Type B pancreatic cell (in vitro differentiated cells): ENCODE data around the gene TFPT. TPM values are rescaled to one million over a fixed set of nuclear protein-coding genes. Genes with fewer than 3 reads are reported as not detected.

Experiments
- DNase-seq: peaks from one replicate; pipeline ENCODE4 v3.0.0; 2021; ENCODE audit warnings: mixed read lengths; ENCODE audit not compliant: unreplicated experiment; ENCODE audit errors: extremely low spot score
- H3K27ac Mint-ChIP-seq: 2 replicates; pipeline ENCODE4 v1.8.0; 2021; ENCODE audit warnings: mild to moderate bottlenecking, mixed read lengths
- H3K27me3 Mint-ChIP-seq: 2 replicates; pipeline ENCODE4 v1.8.0; 2021; ENCODE audit warnings: mixed read lengths
- H3K36me3 Mint-ChIP-seq: 2 replicates; pipeline ENCODE4 v1.8.0; 2021; ENCODE audit warnings: mixed read lengths
- H3K4me1 Mint-ChIP-seq: one replicate; pipeline ENCODE4 v1.8.0; 2021; ENCODE audit warnings: mixed read lengths; ENCODE audit not compliant: unreplicated experiment
- H3K4me3 Mint-ChIP-seq: 2 replicates; pipeline ENCODE4 v1.8.0; 2021; ENCODE audit warnings: mild to moderate bottlenecking, mixed read lengths
- H3K9me3 Mint-ChIP-seq: 2 replicates; pipeline ENCODE4 v1.8.0; 2021; ENCODE audit warnings: mixed read lengths
- CTCF ChIP-seq: fragments of 200-600 bp; sonication (generic); conservative IDR thresholded peaks from 2 replicates; pipeline ENCODE4 v1.5.0; 2021; ENCODE audit warnings: antibody characterized with exemption, mild to moderate bottlenecking
- total RNA-seq: library from RNA; stranded (reverse); gene quantifications from 2 replicates; pipeline ENCODE4 v1.2.1, GENCODE V29; 2021; ENCODE audit warnings: low replicate concordance

The TFPT gene
- total RNA-seq, 1 donor from 2014 or later: 17.0 TPM

GRCh38 chr19:54074851-54075250, 40.6 kb downstream of the TFPT start:
- Mint-ChIP-seq H3K4me3 (no peak overlapping the region), H3K27me3 (peaks cover 5% of the 10 kb centered on the region), H3K9me3 (no peaks in the 10 kb centered on the region), H3K36me3 (no peaks in the 10 kb centered on the region), H3K27ac (no peak overlapping the region), H3K4me1 (no peaks in the 10 kb centered on the region)
- TF ChIP-seq CTCF: no peak
- DNase-seq: no peak

DNA sequence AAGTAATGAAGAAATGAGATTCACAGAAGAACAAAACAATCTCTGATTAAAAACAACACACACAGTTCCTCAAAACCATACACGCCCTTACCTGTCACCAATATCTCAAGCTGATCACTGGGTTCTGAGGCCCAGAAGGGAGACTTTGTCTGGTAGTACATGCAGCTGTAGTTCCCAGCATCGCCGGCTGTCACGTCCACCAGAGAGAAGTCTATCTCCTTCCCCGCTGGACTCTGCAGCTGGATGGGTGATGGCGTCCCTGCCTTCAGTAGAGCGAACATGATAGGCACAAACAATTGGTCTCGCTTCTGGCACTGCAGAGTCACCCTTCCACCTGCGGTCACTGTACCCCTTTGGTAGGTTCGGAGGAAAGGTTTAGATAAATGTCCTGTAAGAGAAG, 41.6 kb downstream of the TFPT start:
- no peak for DNase-seq
- no peaks in the 10 kb centered on the region for H3K4me1 Mint-ChIP-seq
- H3K9me3 Mint-ChIP-seq: no peaks in the 10 kb centered on the region
- H3K4me3 Mint-ChIP-seq: no peak overlapping the region
- H3K27ac Mint-ChIP-seq: no peak overlapping the region
- H3K36me3 Mint-ChIP-seq: no peaks in the 10 kb centered on the region
- no peak for TF ChIP-seq CTCF
- peaks cover 5% of the 10 kb centered on the region for H3K27me3 Mint-ChIP-seq

GRCh38 chr19:54069470-54069869, 46.0 kb downstream of the TFPT start:
- Mint-ChIP-seq H3K9me3 (no peaks in the 10 kb centered on the region), H3K4me3 (no peak overlapping the region), H3K4me1 (no peaks in the 10 kb centered on the region), H3K36me3 (no peaks in the 10 kb centered on the region), H3K27ac (no peak overlapping the region), H3K27me3 (no peaks in the 10 kb centered on the region)
- no peak for TF ChIP-seq CTCF
- DNase-seq: no peak

GRCh38 chr19:54063350-54064116, 51.9 kb downstream of the TFPT start, which contains the start of gene VSTM1:
VSTM1 (minus strand) TSS chr19:54063897; CDS start chr19:54063777, 120 bp downstream.
- H3K36me3 Mint-ChIP-seq: no peaks in the 10 kb centered on the region
- H3K4me1 Mint-ChIP-seq: no peaks in the 10 kb centered on the region
- no peak for DNase-seq
- H3K9me3 Mint-ChIP-seq: no peaks in the 10 kb centered on the region
- TF ChIP-seq CTCF: no peak
- H3K4me3 Mint-ChIP-seq: no peak within 1 kb of the TSS
- H3K27me3 Mint-ChIP-seq: peaks cover 3% of the 10 kb centered on the region
- no peak within 1 kb of the TSS for H3K27ac Mint-ChIP-seq

DNA sequence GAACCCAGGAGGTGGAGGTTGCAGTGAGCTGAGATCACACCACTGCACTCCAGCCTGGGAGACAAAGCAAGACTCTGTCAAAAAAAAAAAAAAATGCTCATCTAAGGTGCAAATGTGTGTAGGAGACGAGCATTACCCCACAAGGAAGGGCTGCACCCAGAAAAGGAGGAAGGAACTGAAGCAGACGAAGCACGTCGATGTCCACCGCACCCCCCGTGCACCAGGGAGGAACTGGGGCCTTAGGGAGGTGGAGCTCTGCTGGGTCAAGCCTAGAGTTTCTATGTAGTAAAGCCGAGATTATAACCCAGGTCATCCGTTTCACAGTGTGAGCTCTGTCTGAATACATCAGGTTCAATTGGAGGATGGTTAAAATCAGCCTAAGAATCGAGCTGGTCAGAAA, 52.8 kb downstream of the TFPT start:
- H3K27me3 Mint-ChIP-seq: peaks cover 3% of the 10 kb centered on the region
- no peaks in the 10 kb centered on the region for H3K36me3 Mint-ChIP-seq
- no peak for TF ChIP-seq CTCF
- H3K27ac Mint-ChIP-seq: no peak overlapping the region
- H3K9me3 Mint-ChIP-seq: no peaks in the 10 kb centered on the region
- no peak overlapping the region for H3K4me3 Mint-ChIP-seq
- no peaks in the 10 kb centered on the region for H3K4me1 Mint-ChIP-seq
- no peak for DNase-seq

Other genes starting within 250 kb of the TFPT start
- gene MYADM, start 247.8 kb downstream of the TFPT start, total RNA-seq: 69.5 and 73.5 TPM in 2 replicates
- gene PRKCG, start 233.5 kb downstream of the TFPT start, total RNA-seq: 2.4 and 3.1 TPM in 2 replicates
- 0.67 and 6.0 TPM in 2 replicates for gene CACNG7, start 206.4 kb downstream of the TFPT start, total RNA-seq
- gene CACNG8, start 152.7 kb downstream of the TFPT start, total RNA-seq: 0.05 and 0.97 TPM in 2 replicates
- gene CACNG6, start 124.0 kb downstream of the TFPT start, total RNA-seq: 0.27 and 0.98 TPM in 2 replicates
- not detected in 2 replicates for gene VSTM1, start 51.8 kb downstream of the TFPT start, total RNA-seq
- gene TARM1, start 34.3 kb downstream of the TFPT start, total RNA-seq: not detected in 2 replicates
- gene OSCAR, start 14.9 kb downstream of the TFPT start, total RNA-seq: not detected in 2 replicates
- gene NDUFA3, start 12.8 kb downstream of the TFPT start, total RNA-seq: 140 and 155 TPM in 2 replicates
- gene PRPF31, start 97 bp upstream of the TFPT start, total RNA-seq: 80.5 and 89.8 TPM in 2 replicates
- 55.4 and 72.9 TPM in 2 replicates for gene CNOT3, start 22.1 kb upstream of the TFPT start, total RNA-seq
- gene LENG1, start 44.1 kb upstream of the TFPT start, total RNA-seq: 6.6 and 7.5 TPM in 2 replicates
- 24.2 and 42.1 TPM in 2 replicates for gene TMC4, start 57.5 kb upstream of the TFPT start, total RNA-seq
- 73.3 and 86.7 TPM in 2 replicates for gene MBOAT7, start 73.9 kb upstream of the TFPT start, total RNA-seq
- gene TSEN34, start 75.7 kb upstream of the TFPT start, total RNA-seq: 39.3 and 41.9 TPM in 2 replicates
- gene RPS9, start 85.2 kb upstream of the TFPT start, total RNA-seq: 1,437 and 1,455 TPM in 2 replicates
- not detected in 2 replicates for gene LILRB3, start 107.3 kb upstream of the TFPT start, total RNA-seq
- not detected in 2 replicates for gene LILRA6, start 127.1 kb upstream of the TFPT start, total RNA-seq
- gene LILRB5, start 141.6 kb upstream of the TFPT start, total RNA-seq: not detected in 2 replicates
- not detected in 2 replicates for gene LILRB2, start 165.5 kb upstream of the TFPT start, total RNA-seq
- not detected in 2 replicates for gene LILRA5, start 197.5 kb upstream of the TFPT start, total RNA-seq
- gene LILRA4, start 223.5 kb upstream of the TFPT start, total RNA-seq: not detected in 2 replicates
- gene LAIR1, start 249.3 kb upstream of the TFPT start, total RNA-seq: not detected in 2 replicates